HG02981 (cell line): Measurements from ENCODE around the gene AAGAB.

Source experiments
- ATAC-seq: cut with Tn5 transposase; IDR thresholded peaks from one replicate; pipeline ENCODE4 v1.9.1; 2021; ENCODE audit warnings: mild to moderate bottlenecking, moderate library complexity; ENCODE audit not compliant: unreplicated experiment

Gene AAGAB

GRCh38 chr15:67190326-67190725 is 64.1 kb downstream of the AAGAB start:
- ATAC-seq, result no peak

DNA sequence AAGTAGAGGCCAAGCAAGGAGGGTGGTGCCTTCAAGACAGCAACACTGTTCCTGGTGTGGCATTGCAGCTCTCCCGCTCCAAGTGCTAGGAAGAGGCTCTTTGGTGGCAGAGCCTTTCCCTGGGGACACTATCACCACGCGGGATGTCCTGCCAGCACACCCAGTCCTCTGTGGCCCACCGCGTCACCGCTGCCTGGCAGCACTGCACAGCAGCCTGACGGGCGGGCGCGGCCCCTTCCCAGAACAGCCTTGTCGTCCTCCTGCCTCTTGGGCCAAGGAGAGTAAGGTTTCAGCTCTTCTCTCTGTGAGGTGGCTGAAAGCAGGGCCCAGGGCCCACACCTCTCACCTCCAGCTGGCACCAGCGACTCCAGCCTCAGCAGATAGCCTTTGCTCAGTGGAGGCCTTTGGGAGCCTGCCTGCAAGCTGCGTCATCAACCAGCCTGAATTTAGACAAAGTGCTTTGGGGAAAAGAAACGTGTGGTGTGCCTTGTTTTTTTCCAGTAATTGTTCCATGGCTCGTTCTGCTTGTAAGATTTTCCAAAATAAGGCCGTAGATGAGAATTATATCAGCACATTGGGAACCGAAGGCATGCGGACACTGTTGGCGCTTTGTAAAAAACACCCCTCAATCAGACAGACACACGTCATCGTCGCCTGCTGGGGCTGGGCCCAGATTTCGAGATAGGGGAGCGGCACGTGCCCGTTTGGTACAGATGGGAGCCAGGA is 65.0 kb downstream of the AAGAB start:
- no peak for ATAC-seq

GRCh38 chr15:67188551-67189218 is 65.8 kb downstream of the AAGAB start:
- ATAC-seq, result no peak

DNA sequence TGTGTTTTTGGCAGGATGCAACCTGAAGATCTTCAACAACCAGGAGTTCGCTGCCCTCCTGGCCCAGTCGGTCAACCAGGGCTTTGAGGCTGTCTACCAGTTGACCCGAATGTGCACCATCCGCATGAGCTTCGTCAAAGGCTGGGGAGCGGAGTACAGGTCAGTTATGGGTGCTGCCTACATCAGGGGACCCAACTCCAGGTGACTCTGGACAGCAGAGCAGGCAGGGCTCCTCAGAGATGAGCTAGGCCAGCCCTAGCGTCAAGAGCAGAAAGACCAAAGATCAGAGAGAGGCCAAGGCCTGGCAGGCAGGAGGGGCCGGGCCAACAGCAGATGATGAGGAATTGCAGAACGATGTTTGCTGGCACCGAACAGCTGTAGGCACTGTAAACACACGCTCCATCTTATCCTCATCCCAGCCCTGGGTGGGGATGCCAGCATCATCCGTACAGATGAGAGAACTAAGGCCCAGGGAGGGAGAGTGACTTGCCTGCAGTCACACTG is 67.1 kb downstream of the AAGAB start:
- ATAC-seq, result no peak

GRCh38 chr15:67186688-67187087 is 67.8 kb downstream of the AAGAB start:
- ATAC-seq, result no peak

DNA sequence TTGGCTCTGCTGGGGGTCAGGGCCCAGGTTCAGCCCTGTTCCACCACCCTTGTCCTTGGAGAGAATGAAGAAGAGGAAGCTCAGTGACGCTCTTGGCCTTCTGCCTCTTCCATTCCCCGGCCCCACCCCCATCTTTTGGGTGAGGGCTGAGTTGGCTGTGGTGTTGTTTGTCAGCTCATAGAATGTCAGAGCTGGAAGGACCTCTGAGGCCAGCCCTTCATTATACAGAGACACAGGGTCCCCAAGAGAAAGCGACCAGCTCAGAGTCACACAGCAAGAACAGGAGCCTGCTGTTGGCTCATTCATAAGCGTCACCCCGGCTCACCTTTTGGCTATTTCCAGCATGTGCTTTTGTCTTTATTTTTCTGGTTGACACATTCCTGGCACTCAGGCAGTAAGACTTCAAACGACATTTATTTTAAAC is 68.2 kb downstream of the AAGAB start:
- ATAC-seq, result no peak

- no peak for ATAC-seq
Measured at GRCh38 chr15:67185621-67186225, 68.7 kb downstream of the AAGAB start.

- no peak for ATAC-seq
Measured at GRCh38 chr15:67185051-67185450, 69.4 kb downstream of the AAGAB start.

- no peak for ATAC-seq
Measured at GRCh38 chr15:67184208-67184925, 70.1 kb downstream of the AAGAB start.

DNA sequence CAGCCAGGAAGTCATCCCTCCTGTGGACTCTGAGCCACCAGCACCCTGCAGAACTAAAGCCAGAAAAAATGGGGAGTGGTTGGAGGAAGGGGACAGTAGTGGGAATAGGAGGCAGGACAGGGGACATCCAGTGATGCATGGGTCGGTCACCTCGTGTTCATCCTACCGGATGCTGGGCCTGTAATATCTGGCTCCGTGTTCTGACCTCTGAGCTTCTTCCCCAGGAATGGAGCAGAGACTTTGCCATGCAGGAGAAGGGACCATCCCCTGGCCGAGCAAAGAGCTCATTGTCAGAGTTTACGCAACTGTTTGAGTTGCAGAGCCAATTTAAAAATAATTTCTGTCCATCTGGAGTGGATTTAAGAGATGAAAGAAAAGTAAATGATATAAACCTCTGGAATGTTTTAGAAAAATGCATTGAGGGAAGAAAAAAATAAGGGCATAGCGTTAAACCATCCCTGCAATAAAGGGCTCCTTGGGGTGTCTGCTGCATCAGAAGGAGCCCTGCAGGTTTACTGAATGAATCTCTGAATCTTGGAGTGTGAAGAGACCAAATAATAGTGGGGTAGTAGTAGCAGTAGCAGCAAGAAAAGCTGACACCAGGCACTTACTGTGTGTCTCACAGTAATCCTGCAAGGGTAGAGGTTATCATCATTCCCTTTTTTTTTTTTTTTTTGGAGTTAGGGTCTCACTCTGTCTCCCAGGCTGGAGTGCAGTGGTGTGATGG is 70.9 kb downstream of the AAGAB start:
- ATAC-seq, result no peak

GRCh38 chr15:67181221-67181639 is 73.2 kb downstream of the AAGAB start:
- no peak for ATAC-seq

DNA sequence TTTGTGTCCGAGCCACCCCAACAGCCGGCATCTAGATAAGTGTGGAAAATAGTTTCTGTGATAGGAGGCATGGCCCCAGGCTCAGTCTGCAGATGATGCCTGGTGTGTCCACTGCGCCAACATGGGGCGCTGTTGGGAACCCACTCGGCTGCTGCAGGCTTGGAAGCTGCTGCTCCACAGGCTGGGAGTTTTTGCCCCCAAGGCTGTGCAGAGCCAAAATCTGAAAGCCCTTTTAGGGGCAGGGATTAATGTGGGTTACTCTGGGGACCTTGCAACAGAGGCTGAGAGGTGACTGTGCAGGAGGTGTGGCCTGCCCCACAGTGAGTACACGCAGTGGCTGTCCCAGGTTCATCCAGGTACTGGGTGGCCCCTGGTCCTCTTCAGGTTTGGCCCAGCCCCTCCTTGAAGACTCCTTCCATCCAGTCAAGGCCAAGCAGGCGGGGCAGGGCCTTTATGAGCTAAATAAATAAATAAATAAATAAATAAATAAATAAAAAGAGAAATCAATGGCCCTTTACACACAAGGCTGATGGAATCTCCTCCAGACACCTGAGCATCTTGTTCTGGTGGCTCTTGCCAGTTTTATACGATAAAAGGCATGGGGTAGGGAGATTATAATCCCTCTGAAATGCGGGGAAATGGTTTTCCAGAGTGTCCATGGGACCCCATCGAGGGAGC is 73.8 kb downstream of the AAGAB start:
- ATAC-seq, result no peak

GRCh38 chr15:67180035-67180434 is 74.4 kb downstream of the AAGAB start:
- no peak for ATAC-seq

DNA sequence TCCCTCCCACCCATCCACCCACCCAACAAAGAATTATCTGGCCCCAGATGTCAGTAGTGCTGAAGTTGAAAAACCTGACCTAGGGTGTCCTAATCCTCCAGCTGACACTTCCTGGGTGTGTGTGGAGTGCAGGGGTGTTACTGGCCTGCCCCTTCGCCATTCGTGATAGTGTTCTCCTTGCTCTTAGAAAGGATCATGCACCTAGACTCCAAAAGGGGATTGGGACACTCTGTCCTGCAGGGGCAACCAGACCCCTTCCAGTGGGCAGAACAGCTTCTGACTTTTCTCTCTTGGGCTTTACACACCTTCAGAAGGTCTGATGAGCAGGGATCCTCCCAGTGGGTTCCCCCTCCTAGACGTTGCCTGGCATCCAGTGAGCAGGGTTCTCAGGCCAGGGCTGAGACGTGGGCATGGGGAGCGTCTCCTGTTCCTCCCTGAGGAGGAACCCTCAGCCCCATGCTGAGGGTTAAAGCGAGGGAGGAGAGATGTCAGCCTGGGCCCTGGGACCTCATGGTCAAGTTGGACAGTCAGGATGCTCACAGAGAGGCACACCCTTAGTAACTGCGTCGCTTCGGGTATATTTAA is 75.0 kb downstream of the AAGAB start:
- ATAC-seq, result no peak

DNA sequence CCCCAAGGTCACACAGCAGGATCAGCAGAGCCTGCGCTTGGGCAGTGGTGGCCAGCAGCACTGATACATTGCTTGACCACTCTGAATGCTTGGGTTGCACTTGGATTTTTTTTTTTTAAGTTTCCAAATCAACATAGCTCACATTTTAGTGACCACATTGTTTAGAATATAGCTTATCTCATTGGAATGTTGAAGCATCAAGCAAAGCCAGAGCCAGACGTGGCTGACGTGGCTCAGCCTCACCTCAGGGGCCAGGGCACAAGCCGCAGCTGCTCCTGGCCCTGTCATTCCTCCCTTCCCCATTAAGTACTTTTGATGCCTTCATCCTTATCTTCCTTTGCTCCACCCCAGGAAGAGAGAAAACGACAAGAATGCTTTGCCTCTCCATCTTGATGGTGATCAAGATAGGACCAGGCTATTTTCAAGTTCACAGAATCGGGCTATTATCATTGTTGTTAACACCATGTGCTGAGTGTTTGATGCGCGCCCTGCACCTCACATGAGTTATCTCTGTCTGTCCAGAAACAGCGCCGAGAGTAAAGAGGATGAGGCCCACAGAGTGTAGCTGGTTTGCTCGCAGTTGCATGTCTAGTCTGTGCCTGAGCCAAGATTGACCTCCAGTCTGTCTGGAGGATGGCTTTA is 75.8 kb downstream of the AAGAB start:
- no peak for ATAC-seq

- no peak for ATAC-seq
Measured at GRCh38 chr15:67177752-67178151, 76.7 kb downstream of the AAGAB start.

GRCh38 chr15:67176195-67176971 is 78.1 kb downstream of the AAGAB start:
- ATAC-seq, result no peak

GRCh38 chr15:67175643-67176071 is 78.8 kb downstream of the AAGAB start:
- no peak for ATAC-seq
